CD4-positive, alpha-beta T cell treated with Interleukin-4 for 4 hours (primary cell): ENCODE data around the gene TMEM222.
A peak's percentile ranks its signal among the peaks of the same experiment; 100 is the strongest.
"Not testable (repeated sequence)": the region's sequence is repeated elsewhere in the genome, so short reads cannot be mapped to it uniquely, and the experiment has no call there.

Experiments used
- DNase-seq: peaks from one replicate; pipeline ENCODE4 v3.0.0-alpha.2; 2020

The TMEM222 gene

GRCh38 chr1:27321813-27322568, at the start of gene TMEM222:
Gene TMEM222, plus strand, starts transcription at chr1:27322163. Its CDS starts 35 bp downstream, at chr1:27322198.
- DNase-seq, result peak; percentile 96

GRCh38 chr1:27274204-27274603, 47.8 kb upstream of the TMEM222 start:
- DNase-seq, result no peak

GRCh38 chr1:27275696-27276095, 46.3 kb upstream of the TMEM222 start:
- DNase-seq, result no peak

GRCh38 chr1:27284425-27285273, 37.3 kb upstream of the TMEM222 start:
- peak; percentile 83 for DNase-seq

- DNase-seq, result no peak
Observed at GRCh38 chr1:27285274-27285660, 36.7 kb upstream of the TMEM222 start.

GRCh38 chr1:27285821-27286220, 36.1 kb upstream of the TMEM222 start:
- not testable (repeated sequence) for DNase-seq

- DNase-seq, result not testable (repeated sequence)
Observed at GRCh38 chr1:27289125-27289524, 32.8 kb upstream of the TMEM222 start.

GRCh38 chr1:27290581-27290980, 31.4 kb upstream of the TMEM222 start:
- no peak for DNase-seq

- no peak for DNase-seq
Observed at GRCh38 chr1:27292106-27292505, 29.9 kb upstream of the TMEM222 start.

GRCh38 chr1:27293915-27294314, 28.0 kb upstream of the TMEM222 start:
- DNase-seq, result no peak

- peak; percentile 43 for DNase-seq
Observed at GRCh38 chr1:27296773-27297291, 25.1 kb upstream of the TMEM222 start.

GRCh38 chr1:27297903-27298302, 24.1 kb upstream of the TMEM222 start:
- DNase-seq, result no peak

- no peak for DNase-seq
Observed at GRCh38 chr1:27298632-27299384, 23.2 kb upstream of the TMEM222 start.

- no peak for DNase-seq
Observed at GRCh38 chr1:27299385-27300271, 22.3 kb upstream of the TMEM222 start.

GRCh38 chr1:27300341-27301051, 21.5 kb upstream of the TMEM222 start:
- DNase-seq, result peak; percentile 77

- DNase-seq, result no peak
Observed at GRCh38 chr1:27301052-27301422, 20.9 kb upstream of the TMEM222 start.

GRCh38 chr1:27301582-27302199, 20.3 kb upstream of the TMEM222 start:
- DNase-seq, result no peak

GRCh38 chr1:27302612-27303011, 19.4 kb upstream of the TMEM222 start:
- DNase-seq, result no peak

GRCh38 chr1:27303509-27303908, 18.5 kb upstream of the TMEM222 start:
- no peak for DNase-seq

GRCh38 chr1:27306071-27306470, 15.9 kb upstream of the TMEM222 start:
- no peak for DNase-seq
